H1 (cell line): ENCODE data around the gene GRM1. TPM values are rescaled to one million over a fixed set of nuclear protein-coding genes. Genes with fewer than 3 reads are reported as not detected.

Source experiments
- CTCF ChIA-PET: fragments of 300-600 bp; sonication (Branson Sonifier 250); formaldehyde crosslinking; loops from one replicate; lab custom pipeline; 2021; ENCODE audit not compliant: partially characterized antibody; lab: Charles Lee
- POLR2A ChIA-PET: fragments of 300-600 bp; sonication (Branson Sonifier 250); formaldehyde crosslinking; loops from one replicate; lab custom pipeline; 2021; ENCODE audit warnings: inconsistent platforms; ENCODE audit not compliant: partially characterized antibody; lab: Charles Lee
- DNase-seq, 2 experiments: peaks; one replicate each; pipeline versions ENCODE4 v3.0.0 to v3.0.0-alpha.2; 2010 to 2022; ENCODE audit warnings: low spot score in 2 of 2, low read depth in 1 of 2, mixed read lengths in 1 of 2
- FAIRE-seq: peaks from 2 replicates; lab custom pipeline; 2011; peaks lifted over from hg19 to GRCh38; lab: Jason Lieb, UNC
- H2AFZ ChIP-seq: 2 replicates; pipeline ENCODE4 v1.8.1; 2012; ENCODE audit warnings: low read length, inconsistent platforms
- H2AK5ac ChIP-seq: 2 replicates; pipeline ENCODE4 v1.6.1; 2013; ENCODE audit warnings: low read depth, low read length
- H2BK120ac ChIP-seq: replicated peaks from 2 replicates; pipeline ENCODE3; 2013; ENCODE audit warnings: low read depth, low read length, inconsistent platforms
- H2BK12ac ChIP-seq: 2 replicates; pipeline ENCODE4 v1.6.1; 2013; ENCODE audit warnings: low read depth, low read length
- H2BK15ac ChIP-seq: 2 replicates; pipeline ENCODE4 v1.6.1; 2013; ENCODE audit warnings: low read length
- H2BK20ac ChIP-seq: 2 replicates; pipeline ENCODE4 v1.6.1; 2013; ENCODE audit warnings: low read length
- H2BK5ac ChIP-seq: 2 replicates; pipeline ENCODE4 v1.6.1; 2013; ENCODE audit warnings: low read depth, low read length
- H3K14ac ChIP-seq: 2 replicates; pipeline ENCODE4 v1.6.1; 2013; ENCODE audit warnings: inconsistent platforms; ENCODE audit not compliant: insufficient read length
- H3K18ac ChIP-seq: 2 replicates; pipeline ENCODE4 v1.6.1; 2013; ENCODE audit warnings: low read length; ENCODE audit errors: extremely low read depth
- H3K23ac ChIP-seq: 2 replicates; pipeline ENCODE4 v1.6.1; 2013; ENCODE audit warnings: inconsistent platforms; ENCODE audit not compliant: insufficient read length
- H3K23me2 ChIP-seq: 2 replicates; pipeline ENCODE4 v1.6.1; 2013; ENCODE audit warnings: low read depth, low read length
- H3K27ac ChIP-seq: 2 replicates; pipeline ENCODE4 v1.6.1; 2011; ENCODE audit warnings: low read depth, low read length, inconsistent platforms
- H3K27me3 ChIP-seq, 4 experiments: replicated peaks in 1 of 4; 1 replicate in 1 of 4; 2 replicates in 3 of 4; pipeline versions ENCODE4 v1.6.1 to v1.8.1; 2011 to 2013; ENCODE audit warnings: low read length in 3 of 4, mild to moderate bottlenecking in 3 of 4, inconsistent platforms in 2 of 4, mixed read lengths in 2 of 4, moderate library complexity in 1 of 4; ENCODE audit not compliant: control insufficient read depth in 3 of 4, insufficient read depth in 3 of 4; ENCODE audit errors: extremely low read depth in 1 of 4
- H3K36me3 ChIP-seq, 4 experiments: 2 replicates each; pipeline versions ENCODE4 v1.6.1 to v1.8.1; 2011 to 2013; ENCODE audit warnings: mild to moderate bottlenecking in 4 of 4, low read length in 3 of 4, moderate library complexity in 2 of 4, control low read depth in 1 of 4, inconsistent platforms in 1 of 4; ENCODE audit not compliant: insufficient read depth in 4 of 4, control insufficient read depth in 2 of 4
- H3K4ac ChIP-seq: replicated peaks from 2 replicates; pipeline ENCODE3; 2013; ENCODE audit warnings: low read length, low read depth, mixed read lengths, inconsistent platforms; ENCODE audit not compliant: insufficient read length
- H3K4me1 ChIP-seq, 4 experiments: replicated peaks in 1 of 4; 1 replicate in 1 of 4; 2 replicates in 3 of 4; pipeline versions ENCODE4 v1.6.1 to v1.8.1; 2011 to 2013; ENCODE audit warnings: low read length in 3 of 4, inconsistent platforms in 2 of 4, mixed read lengths in 1 of 4; ENCODE audit not compliant: insufficient read depth in 4 of 4, control insufficient read depth in 3 of 4
- H3K4me2 ChIP-seq, 2 experiments: 2 replicates each; pipeline versions ENCODE4 v1.6.1 to v1.8.1; 2011 to 2013; ENCODE audit warnings: low read depth in 2 of 2, low read length in 2 of 2, control low read depth in 1 of 2, inconsistent platforms in 1 of 2, mild to moderate bottlenecking in 1 of 2; ENCODE audit not compliant: insufficient read depth in 1 of 2
- H3K4me3 ChIP-seq, 4 experiments: fragments of 200-600, 300-600 bp in 1 of 4; sonication (generic), shearing (Covaris generic), sonication (Bioruptor Twin) in 1 of 4; 2 replicates each; pipeline versions ENCODE4 v1.5.1 to v1.8.1; 2011 to 2016; ENCODE audit warnings: low read length in 4 of 4, low read depth in 3 of 4, control low read depth in 2 of 4, inconsistent platforms in 2 of 4, mild to moderate bottlenecking in 2 of 4, mixed read lengths in 1 of 4, moderate library complexity in 1 of 4; ENCODE audit not compliant: insufficient read depth in 2 of 4; ENCODE audit errors: extremely low read depth in 1 of 4
- H3K56ac ChIP-seq: replicated peaks from 2 replicates; pipeline ENCODE3; 2013; ENCODE audit warnings: low read depth, mild to moderate bottlenecking, mixed read lengths, low read length, inconsistent platforms; ENCODE audit not compliant: insufficient read length
- H3K79me1 ChIP-seq: 2 replicates; pipeline ENCODE4 v1.6.1; 2013; ENCODE audit warnings: low read depth, low read length, control low read depth
- H3K79me2 ChIP-seq, 2 experiments: 2 replicates each; pipeline versions ENCODE4 v1.6.1 to v1.8.1; 2012 to 2013; ENCODE audit warnings: low read length in 2 of 2, mild to moderate bottlenecking in 2 of 2, inconsistent platforms in 1 of 2; ENCODE audit not compliant: insufficient read depth in 2 of 2, control insufficient read depth in 1 of 2
- H3K9ac ChIP-seq, 4 experiments: replicated peaks in 1 of 4; 1 replicate in 1 of 4; 2 replicates in 3 of 4; pipeline versions ENCODE4 v1.6.1 to v1.8.1; 2011 to 2013; ENCODE audit warnings: low read depth in 3 of 4, low read length in 3 of 4, control low read depth in 2 of 4, mild to moderate bottlenecking in 2 of 4, moderate library complexity in 2 of 4, inconsistent platforms in 1 of 4; ENCODE audit errors: extremely low read depth in 1 of 4
- H3K9me3 ChIP-seq, 2 experiments: 2 replicates each; pipeline versions ENCODE4 v1.6.1 to v1.8.1; 2012 to 2013; ENCODE audit warnings: mild to moderate bottlenecking in 2 of 2, moderate library complexity in 2 of 2, control low read depth in 1 of 2, inconsistent platforms in 1 of 2, low read depth in 1 of 2, low read length in 1 of 2, mixed read lengths in 1 of 2; ENCODE audit not compliant: insufficient read depth in 2 of 2
- H4K20me1 ChIP-seq, 2 experiments: replicated peaks in 1 of 2; 2 replicates each; pipeline versions ENCODE3 to v1.8.1; 2011 to 2013; ENCODE audit warnings: inconsistent platforms in 2 of 2, low read length in 2 of 2, mild to moderate bottlenecking in 1 of 2; ENCODE audit not compliant: insufficient read depth in 2 of 2, control insufficient read depth in 1 of 2
- H4K5ac ChIP-seq: 2 replicates; pipeline ENCODE4 v1.6.1; 2013; ENCODE audit warnings: low read length, low read depth, mixed read lengths, inconsistent platforms; ENCODE audit not compliant: insufficient read length
- H4K8ac ChIP-seq: 2 replicates; pipeline ENCODE4 v1.8.0; 2013; ENCODE audit warnings: mild to moderate bottlenecking, moderate library complexity, low read length, inconsistent platforms; ENCODE audit not compliant: insufficient read depth; ENCODE audit errors: extremely low read depth
- H4K91ac ChIP-seq: replicated peaks from 2 replicates; pipeline ENCODE3; 2013; ENCODE audit warnings: low read length, mixed read lengths, inconsistent platforms; ENCODE audit not compliant: insufficient read length
- SAP30 ChIP-seq: fragments of 300-600 bp; sonication (generic); IDR thresholded peaks from 2 replicates; pipeline ENCODE4 v1.7.1; 2012; ENCODE audit warnings: low read length, moderate library complexity, mild to moderate bottlenecking, inconsistent platforms; ENCODE audit not compliant: insufficient read depth, insufficient replicate concordance
- TAF1 ChIP-seq: IDR thresholded peaks from 2 replicates; pipeline ENCODE4 v1.6.1; 2011; ENCODE audit warnings: mild to moderate bottlenecking, low read depth, low read length
- USF2 ChIP-seq: IDR thresholded peaks from 2 replicates; pipeline ENCODE4 v1.6.1; 2011; ENCODE audit warnings: low read length, improper control_type of control experiment
- WGBS, 2 experiments: shearing (Covaris generic) in 1 of 2; methylation state at CpG; one replicate each; pipeline versions ENCODE4 v1.1.6 to v1.1.7; 2013 to 2015; ENCODE audit warnings: low lambda C conversion rate in 2 of 2, mixed read lengths in 2 of 2, inconsistent platforms in 1 of 2, low coverage in 1 of 2, missing lambda C conversion rate in 1 of 2; ENCODE audit not compliant: insufficient replicate concordance in 2 of 2, insufficient coverage in 1 of 2, insufficient read length in 1 of 2; ENCODE audit errors: extremely low coverage in 1 of 2, missing lambda C conversion rate in 1 of 2; 5-methylcytosine and 5-hydroxymethylcytosine counted together
- polyA plus RNA-seq, 7 experiments: library from polyadenylated mRNA; depleted of rRNA in 3 of 7; stranded (reverse) in 5 of 7; unstranded in 2 of 7; fragments of >200 nt in 5 of 7; fragments of 200-250 nt in 2 of 7; gene quantifications; 1 replicate in 5 of 7; 2 replicates in 1 of 7; 4 replicates in 1 of 7; pipeline versions ENCODE4 v1.2.1 to v1.2.3, GENCODE V29; 2011 to 2013; ENCODE audit warnings: missing spikeins in 2 of 7, mixed read lengths in 2 of 7
- total RNA-seq: library from RNA; stranded (reverse); fragmentation: NEBNext Ultra II Directional; extraction: Animal tissue kit (Norgen Biotek cat#: 25700); gene quantifications from 2 replicates; pipeline ENCODE4 v1.2.1, GENCODE V29; 2021

Gene GRM1
- total and polyA plus RNA-seq, 2 of the 8 experiments (the other 6 are each of a cell fraction or from before 2014, with no cell fraction given) = 0.15 to 1.3 TPM

GRCh38 chr6:146367061-146367460 lies 338.2 kb downstream of the GRM1 start:
- Histone ChIP-seq H2BK20ac (no peak overlapping the region), H2BK5ac (no peak overlapping the region), H3K79me2 (no peaks in the 10 kb centered on the region), H3K56ac (no peak overlapping the region), H4K20me1 (no peaks in the 10 kb centered on the region), H3K23ac (no peak overlapping the region), H3K27me3 (no peaks in the 10 kb centered on the region), H3K9ac (no peak overlapping the region), H3K4me3 (no peak overlapping the region), H2BK12ac (no peak overlapping the region), H2AFZ (no peak overlapping the region), H3K4ac (no peak overlapping the region), H3K4me2 (no peak overlapping the region), H4K5ac (no peak overlapping the region), H4K8ac (no peak overlapping the region), H3K36me3 (no peaks in the 10 kb centered on the region), H3K4me1 (no peaks in the 10 kb centered on the region), H2BK120ac (no peak overlapping the region), H2BK15ac (no peak overlapping the region), H3K79me1 (no peaks in the 10 kb centered on the region), H3K14ac (no peak overlapping the region), H3K23me2 (no peaks in the 10 kb centered on the region), H3K27ac (no peak overlapping the region), H4K91ac (no peak overlapping the region), H2AK5ac (no peak overlapping the region), H3K18ac (no peak overlapping the region), H3K9me3 (no peaks in the 10 kb centered on the region)
- POLR2A ChIA-PET = no interaction called here
- CTCF ChIA-PET = interaction anchor here (0.6 to 1.7 kb wide), 3 partner anchors 14 to 438 kb away, joined by 3 to 8 read pairs (median 3); no protein-coding TSS in a partner anchor
- WGBS, 2 experiments = 100% methylated on average over 1 of the region's 1 CpG; no CpG with 5 or more reads in 1 of the 2 experiments
- DNase-seq (no peak), FAIRE-seq (no peak)
- no peak for TF ChIP-seq TAF1
- no peak for TF ChIP-seq SAP30
- TF ChIP-seq USF2 = no peak
